Measurements from ENCODE around the gene RSAD1. TPM values are rescaled to one million over a fixed set of nuclear protein-coding genes. Genes with fewer than 3 reads are reported as not detected.
A peak's percentile ranks its signal among the peaks of the same experiment; 100 is the strongest.

The RSAD1 gene
- total and polyA plus RNA-seq, 10 of the 15 experiments (the other 5 are each of a cell fraction or from before 2014, with no cell fraction given), result 2.5 to 28.1 (median 22.6) TPM

DNA sequence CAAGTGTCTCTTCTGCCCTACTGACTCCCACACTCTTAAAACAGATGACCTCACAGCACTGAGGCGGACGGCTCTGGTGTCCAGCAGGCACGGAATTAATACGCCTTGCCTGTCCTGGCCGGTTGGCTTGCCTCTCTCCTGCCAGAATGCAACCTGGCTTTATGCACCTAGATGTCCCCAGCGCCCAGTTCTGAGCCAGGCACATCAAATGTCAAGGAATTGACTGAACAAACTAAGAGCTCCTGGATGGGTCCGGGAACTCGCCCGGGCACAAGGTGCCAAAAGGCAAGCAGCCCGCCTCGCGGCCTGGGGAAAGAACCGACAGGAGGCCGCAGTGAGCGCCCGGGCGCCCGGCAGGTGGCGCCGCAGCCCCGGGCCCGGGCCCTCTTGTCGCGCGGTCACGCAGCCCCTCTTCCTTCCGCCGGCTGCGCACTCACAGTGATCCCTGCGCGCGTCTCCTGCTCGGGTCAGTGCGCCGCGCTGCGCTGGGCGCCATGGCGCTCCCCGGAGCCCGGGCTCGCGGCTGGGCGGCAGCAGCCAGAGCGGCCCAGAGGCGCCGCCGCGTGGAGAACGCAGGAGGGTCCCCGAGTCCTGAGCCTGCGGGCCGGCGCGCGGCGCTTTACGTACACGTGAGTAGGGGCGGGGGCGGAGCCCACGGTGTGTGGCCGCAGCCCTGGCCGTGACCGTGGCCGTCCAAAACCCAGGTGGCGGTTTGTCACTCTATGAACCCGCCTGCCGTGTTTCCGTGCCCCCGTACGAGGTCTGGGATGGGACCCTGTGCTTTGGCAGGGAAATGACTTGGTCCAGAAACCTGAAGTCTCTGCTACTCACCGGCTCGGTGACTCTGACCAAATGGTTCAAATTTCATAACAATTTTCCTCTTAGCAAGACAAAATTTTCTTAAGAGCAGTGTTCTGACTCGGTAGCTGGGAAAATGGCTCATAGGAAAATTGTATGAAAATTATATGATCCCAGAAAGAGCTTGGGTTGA lies at the start of gene RSAD1 (continued):
- TF ChIP-seq, protein P1, sequence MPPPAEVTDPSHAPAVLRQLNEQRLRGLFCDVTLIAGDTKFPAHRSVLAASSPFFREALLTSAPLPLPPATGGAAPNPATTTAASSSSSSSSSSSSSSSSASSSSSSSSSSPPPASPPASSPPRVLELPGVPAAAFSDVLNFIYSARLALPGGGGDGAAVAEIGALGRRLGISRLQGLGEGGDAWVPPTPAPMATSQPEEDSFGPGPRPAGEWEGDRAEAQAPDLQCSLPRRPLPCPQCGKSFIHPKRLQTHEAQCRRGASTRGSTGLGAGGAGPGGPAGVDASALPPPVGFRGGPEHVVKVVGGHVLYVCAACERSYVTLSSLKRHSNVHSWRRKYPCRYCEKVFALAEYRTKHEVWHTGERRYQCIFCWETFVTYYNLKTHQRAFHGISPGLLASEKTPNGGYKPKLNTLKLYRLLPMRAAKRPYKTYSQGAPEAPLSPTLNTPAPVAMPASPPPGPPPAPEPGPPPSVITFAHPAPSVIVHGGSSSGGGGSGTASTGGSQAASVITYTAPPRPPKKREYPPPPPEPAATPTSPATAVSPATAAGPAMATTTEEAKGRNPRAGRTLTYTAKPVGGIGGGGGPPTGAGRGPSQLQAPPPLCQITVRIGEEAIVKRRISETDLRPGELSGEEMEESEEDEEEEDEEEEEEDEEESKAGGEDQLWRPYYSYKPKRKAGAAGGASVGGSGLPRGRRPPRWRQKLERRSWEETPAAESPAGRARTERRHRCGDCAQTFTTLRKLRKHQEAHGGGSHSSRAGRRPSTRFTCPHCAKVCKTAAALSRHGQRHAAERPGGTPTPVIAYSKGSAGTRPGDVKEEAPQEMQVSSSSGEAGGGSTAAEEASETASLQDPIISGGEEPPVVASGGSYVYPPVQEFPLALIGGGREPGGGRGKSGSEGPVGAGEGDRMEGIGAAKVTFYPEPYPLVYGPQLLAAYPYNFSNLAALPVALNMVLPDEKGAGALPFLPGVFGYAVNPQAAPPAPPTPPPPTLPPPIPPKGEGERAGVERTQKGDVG (CRISPR knock-in tag; IDR thresholded peaks at IDR 0.05), result no peak
- TF ChIP-seq, protein P2, sequence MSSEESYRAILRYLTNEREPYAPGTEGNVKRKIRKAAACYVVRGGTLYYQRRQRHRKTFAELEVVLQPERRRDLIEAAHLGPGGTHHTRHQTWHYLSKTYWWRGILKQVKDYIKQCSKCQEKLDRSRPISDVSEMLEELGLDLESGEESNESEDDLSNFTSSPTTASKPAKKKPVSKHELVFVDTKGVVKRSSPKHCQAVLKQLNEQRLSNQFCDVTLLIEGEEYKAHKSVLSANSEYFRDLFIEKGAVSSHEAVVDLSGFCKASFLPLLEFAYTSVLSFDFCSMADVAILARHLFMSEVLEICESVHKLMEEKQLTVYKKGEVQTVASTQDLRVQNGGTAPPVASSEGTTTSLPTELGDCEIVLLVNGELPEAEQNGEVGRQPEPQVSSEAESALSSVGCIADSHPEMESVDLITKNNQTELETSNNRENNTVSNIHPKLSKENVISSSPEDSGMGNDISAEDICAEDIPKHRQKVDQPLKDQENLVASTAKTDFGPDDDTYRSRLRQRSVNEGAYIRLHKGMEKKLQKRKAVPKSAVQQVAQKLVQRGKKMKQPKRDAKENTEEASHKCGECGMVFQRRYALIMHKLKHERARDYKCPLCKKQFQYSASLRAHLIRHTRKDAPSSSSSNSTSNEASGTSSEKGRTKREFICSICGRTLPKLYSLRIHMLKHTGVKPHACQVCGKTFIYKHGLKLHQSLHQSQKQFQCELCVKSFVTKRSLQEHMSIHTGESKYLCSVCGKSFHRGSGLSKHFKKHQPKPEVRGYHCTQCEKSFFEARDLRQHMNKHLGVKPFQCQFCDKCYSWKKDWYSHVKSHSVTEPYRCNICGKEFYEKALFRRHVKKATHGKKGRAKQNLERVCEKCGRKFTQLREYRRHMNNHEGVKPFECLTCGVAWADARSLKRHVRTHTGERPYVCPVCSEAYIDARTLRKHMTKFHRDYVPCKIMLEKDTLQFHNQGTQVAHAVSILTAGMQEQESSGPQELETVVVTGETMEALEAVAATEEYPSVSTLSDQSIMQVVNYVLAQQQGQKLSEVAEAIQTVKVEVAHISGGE (CRISPR knock-in tag; IDR thresholded peaks at IDR 0.05), result no peak
- TF ChIP-seq, protein P3, sequence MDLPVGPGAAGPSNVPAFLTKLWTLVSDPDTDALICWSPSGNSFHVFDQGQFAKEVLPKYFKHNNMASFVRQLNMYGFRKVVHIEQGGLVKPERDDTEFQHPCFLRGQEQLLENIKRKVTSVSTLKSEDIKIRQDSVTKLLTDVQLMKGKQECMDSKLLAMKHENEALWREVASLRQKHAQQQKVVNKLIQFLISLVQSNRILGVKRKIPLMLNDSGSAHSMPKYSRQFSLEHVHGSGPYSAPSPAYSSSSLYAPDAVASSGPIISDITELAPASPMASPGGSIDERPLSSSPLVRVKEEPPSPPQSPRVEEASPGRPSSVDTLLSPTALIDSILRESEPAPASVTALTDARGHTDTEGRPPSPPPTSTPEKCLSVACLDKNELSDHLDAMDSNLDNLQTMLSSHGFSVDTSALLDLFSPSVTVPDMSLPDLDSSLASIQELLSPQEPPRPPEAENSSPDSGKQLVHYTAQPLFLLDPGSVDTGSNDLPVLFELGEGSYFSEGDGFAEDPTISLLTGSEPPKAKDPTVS (IDR thresholded peaks at IDR 0.05; ENCODE audit: low read depth, low read length), result no peak
- TF ChIP-seq, protein P4, sequence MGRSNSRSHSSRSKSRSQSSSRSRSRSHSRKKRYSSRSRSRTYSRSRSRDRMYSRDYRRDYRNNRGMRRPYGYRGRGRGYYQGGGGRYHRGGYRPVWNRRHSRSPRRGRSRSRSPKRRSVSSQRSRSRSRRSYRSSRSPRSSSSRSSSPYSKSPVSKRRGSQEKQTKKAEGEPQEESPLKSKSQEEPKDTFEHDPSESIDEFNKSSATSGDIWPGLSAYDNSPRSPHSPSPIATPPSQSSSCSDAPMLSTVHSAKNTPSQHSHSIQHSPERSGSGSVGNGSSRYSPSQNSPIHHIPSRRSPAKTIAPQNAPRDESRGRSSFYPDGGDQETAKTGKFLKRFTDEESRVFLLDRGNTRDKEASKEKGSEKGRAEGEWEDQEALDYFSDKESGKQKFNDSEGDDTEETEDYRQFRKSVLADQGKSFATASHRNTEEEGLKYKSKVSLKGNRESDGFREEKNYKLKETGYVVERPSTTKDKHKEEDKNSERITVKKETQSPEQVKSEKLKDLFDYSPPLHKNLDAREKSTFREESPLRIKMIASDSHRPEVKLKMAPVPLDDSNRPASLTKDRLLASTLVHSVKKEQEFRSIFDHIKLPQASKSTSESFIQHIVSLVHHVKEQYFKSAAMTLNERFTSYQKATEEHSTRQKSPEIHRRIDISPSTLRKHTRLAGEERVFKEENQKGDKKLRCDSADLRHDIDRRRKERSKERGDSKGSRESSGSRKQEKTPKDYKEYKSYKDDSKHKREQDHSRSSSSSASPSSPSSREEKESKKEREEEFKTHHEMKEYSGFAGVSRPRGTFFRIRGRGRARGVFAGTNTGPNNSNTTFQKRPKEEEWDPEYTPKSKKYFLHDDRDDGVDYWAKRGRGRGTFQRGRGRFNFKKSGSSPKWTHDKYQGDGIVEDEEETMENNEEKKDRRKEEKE (IDR thresholded peaks at IDR 0.05), result peak; percentile 67; the same call in 1 of the 2 replicates
- TF ChIP-seq ZNF274 (IDR thresholded peaks at IDR 0.05; ENCODE audit: insufficient read depth, insufficient read length), result no peak
- TF ChIP-seq, protein P5, sequence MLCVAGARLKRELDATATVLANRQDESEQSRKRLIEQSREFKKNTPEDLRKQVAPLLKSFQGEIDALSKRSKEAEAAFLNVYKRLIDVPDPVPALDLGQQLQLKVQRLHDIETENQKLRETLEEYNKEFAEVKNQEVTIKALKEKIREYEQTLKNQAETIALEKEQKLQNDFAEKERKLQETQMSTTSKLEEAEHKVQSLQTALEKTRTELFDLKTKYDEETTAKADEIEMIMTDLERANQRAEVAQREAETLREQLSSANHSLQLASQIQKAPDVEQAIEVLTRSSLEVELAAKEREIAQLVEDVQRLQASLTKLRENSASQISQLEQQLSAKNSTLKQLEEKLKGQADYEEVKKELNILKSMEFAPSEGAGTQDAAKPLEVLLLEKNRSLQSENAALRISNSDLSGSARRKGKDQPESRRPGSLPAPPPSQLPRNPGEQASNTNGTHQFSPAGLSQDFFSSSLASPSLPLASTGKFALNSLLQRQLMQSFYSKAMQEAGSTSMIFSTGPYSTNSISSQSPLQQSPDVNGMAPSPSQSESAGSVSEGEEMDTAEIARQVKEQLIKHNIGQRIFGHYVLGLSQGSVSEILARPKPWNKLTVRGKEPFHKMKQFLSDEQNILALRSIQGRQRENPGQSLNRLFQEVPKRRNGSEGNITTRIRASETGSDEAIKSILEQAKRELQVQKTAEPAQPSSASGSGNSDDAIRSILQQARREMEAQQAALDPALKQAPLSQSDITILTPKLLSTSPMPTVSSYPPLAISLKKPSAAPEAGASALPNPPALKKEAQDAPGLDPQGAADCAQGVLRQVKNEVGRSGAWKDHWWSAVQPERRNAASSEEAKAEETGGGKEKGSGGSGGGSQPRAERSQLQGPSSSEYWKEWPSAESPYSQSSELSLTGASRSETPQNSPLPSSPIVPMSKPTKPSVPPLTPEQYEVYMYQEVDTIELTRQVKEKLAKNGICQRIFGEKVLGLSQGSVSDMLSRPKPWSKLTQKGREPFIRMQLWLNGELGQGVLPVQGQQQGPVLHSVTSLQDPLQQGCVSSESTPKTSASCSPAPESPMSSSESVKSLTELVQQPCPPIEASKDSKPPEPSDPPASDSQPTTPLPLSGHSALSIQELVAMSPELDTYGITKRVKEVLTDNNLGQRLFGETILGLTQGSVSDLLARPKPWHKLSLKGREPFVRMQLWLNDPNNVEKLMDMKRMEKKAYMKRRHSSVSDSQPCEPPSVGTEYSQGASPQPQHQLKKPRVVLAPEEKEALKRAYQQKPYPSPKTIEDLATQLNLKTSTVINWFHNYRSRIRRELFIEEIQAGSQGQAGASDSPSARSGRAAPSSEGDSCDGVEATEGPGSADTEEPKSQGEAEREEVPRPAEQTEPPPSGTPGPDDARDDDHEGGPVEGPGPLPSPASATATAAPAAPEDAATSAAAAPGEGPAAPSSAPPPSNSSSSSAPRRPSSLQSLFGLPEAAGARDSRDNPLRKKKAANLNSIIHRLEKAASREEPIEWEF (IDR thresholded peaks at IDR 0.05; ENCODE audit: insufficient replicate concordance, low read depth, low read length), result no peak
- TF ChIP-seq PML (IDR thresholded peaks at IDR 0.05; ENCODE audit: low read length), result no peak; the same call in 1 of the 2 replicates
- 0 out of 2 replicates have a peak, but pooled peaks have one; percentile 17 for TF ChIP-seq SMAD5 (IDR thresholded peaks at IDR 0.05; ENCODE audit: low read depth)
- TF ChIP-seq SMC3 (IDR thresholded peaks at IDR 0.05; ENCODE audit: borderline replicate concordance, low read length), result peak; percentile 29
- TF ChIP-seq ZNF24 (IDR thresholded peaks at IDR 0.05), result peak; percentile 84

All from GM12878 (cell line).